Limb (tissue), 2 donors: ENCODE results near the gene AGPAT4.
"Not testable (repeated sequence)": the region's sequence is repeated elsewhere in the genome, so short reads cannot be mapped to it uniquely, and the experiment has no call there.

Experiments
- DNase-seq, 2 donors: peaks; one replicate each; pipeline ENCODE4 v3.0.0-alpha.2; 2016; ENCODE audit errors: extremely low spot score in 2 of 2

AGPAT4 gene

GRCh38 chr6:161228096-161228495 is 45.8 kb downstream of the AGPAT4 start:
- no peak for DNase-seq

DNA sequence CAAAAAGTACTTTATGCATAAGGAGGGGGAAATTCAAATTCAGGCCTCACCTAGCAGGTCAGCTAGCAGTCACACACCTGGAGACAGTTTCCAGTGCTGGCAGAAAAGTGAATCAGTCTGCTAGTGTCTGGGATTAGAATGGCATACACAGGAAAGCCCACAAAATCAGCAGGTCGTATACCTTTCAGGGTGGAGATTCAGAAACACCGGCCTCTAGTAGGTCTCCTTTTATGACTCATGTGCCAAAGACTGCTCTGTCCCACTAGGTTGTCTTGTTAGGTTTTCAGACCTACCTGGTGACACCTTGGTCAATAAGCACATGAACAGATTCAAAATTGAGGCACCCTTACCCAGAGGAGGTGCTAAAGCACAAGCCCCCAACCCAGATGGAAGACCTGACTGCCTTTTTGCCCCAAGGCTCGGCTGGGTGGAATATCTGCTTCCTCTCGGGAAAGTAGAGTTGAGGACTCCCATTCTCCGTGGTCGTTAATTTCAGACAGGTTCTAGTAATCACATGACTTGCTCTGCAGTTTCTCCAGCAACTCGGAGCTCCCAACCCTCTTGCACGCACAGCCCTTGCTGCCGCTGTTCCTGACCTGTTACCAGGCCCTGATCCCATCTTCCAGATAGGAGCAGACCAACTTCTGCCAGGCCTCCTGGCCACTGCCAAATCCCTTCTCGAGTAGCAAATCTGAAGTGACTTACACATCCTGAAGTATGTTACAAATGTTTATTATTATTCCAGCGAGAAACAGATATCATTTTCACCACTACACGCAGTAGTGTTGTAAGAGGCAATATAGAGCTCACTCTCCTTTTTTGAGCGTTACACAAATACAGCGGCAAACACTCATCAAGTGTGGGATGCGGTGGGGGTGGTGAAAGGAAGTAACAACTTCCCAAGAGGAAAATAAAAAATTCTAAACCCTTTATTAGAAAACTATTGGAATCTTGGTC is 46.6 kb downstream of the AGPAT4 start:
- DNase-seq = no peak

DNA sequence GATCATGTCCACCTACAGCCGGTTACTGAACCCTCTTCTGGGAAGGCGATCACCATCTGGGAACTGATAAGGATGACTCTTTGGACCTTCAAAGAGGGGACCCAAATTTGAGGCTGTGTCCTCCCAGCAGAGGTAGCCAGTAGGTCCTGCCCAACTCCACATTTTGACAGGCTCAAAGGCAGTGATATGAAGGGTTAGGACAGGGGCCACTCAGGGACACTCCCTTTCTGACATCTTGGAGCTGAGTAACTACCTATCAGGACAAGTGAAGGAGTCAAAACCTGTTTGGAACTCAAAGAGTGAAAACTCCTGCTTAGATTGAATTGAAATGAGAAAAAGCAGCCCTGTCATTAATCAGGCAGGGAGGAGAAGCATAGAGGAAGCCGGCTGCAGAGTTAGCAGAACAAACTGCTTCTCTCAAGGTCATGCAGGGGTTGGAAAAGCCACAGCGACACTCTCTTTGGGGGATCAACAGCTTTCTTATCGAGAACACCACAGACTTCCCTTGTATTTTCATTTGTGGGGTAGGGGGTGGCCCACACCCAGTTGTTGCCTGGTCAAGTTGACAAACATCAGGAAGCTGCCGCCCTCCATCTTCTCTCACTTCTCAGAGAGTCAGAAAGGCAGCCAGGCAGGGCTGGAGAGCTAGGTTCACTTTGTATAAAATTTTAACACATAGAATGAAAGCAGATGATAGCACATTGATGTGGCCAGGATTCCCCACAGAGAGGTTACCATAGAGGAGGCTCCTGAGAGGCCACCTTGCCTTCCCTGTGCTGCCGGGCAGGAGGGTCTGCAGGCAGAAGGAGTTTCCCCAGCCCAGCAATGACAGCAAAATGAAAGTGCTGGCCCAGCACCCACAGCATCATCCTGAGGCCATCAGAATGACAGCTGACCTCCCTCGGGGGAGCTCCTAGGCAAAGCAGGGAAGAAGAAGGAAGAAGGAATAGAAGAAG is 47.6 kb downstream of the AGPAT4 start:
- DNase-seq = no peak

DNA sequence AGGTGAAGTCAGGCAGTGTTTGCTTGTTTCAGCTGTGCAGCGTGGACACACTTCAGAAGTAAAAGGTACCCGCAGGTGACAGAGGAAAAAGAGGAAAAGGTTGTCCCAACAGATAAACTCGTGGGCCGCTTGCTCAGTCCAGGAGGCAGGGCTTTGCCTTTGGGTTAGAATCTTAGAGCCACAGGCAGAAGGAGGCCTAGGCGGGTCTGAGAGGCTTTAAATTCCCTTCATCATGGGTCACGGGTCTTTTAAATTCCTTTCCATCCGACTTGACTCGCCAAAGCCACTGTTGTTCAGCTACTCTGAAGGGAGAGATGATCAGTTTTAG is 48.2 kb downstream of the AGPAT4 start:
- no peak for DNase-seq

DNA sequence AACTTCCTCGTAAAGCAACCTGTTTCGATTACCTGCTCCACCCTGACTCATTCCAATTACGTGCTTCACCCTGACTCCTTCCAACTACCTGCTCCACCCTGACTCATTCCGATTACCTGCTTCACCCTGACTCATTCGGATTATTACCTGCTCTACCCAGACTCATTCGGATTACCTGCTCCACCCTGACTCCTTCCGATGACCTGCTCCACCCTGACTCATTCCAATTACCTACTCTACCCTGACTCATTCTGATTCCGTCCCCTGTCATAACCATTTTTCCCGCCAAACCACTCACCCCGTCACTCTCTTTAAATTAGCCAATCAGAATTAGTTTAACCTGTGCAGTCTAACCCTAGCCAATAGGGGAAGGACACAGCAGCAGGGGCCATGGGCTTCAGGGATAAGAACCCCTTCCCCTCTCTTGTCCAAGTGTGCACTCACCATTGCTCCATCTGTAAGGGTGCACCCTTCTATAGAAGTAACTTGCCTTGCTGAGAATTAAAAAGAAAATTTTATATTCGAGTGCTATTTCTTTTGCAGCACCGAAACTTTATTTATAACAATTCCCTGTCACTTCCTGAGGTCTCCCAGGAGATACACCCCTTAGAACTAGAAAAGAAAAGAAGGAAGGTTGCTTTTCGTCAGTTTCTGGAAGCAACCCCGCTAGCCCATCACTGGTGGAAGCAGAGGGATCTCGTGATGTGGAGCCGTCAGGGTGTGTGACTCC is 48.7 kb downstream of the AGPAT4 start:
- DNase-seq = not testable (repeated sequence)

DNA sequence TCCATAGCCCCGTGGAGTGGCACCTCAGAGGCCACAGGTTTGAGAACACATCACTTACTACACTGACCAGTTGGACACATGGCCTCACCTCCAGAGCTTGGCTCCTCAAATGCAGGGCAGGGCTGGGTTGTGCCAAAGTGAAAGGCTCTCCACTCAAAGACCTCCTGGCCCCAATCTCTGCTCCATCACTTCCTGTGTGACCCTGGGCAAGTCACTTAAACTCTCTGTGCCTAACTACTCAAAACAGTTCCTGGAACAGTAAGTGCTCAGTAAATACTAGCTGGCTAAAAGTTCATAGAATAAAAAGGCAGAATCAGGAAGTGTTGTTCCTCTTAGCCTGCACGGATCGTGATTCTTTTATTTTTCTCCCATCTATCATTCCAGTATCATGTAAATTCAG is 50.2 kb downstream of the AGPAT4 start:
- no peak for DNase-seq

GRCh38 chr6:161222706-161223234 is 51.1 kb downstream of the AGPAT4 start:
- no peak for DNase-seq

DNA sequence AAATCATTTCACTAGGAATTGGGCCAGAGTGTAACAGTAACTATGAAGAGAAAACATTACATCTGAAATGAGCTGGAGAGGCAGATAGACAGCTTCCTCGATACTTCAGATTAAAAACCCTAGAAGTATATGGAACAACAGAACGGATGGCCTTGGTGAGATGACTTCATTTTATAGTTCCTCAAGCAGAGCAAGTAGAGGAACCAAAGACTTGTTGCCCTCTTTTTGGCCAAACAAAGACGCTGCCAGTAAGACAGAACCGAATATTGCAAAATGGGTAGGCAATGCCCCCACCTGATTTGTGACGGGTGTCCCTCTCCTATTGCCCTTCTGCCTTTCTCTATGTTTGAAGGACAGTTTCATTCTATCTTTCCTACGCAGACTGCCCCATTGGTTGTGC is 53.5 kb downstream of the AGPAT4 start:
- DNase-seq = no peak

GRCh38 chr6:161219680-161220079 is 54.2 kb downstream of the AGPAT4 start:
- no peak for DNase-seq

DNA sequence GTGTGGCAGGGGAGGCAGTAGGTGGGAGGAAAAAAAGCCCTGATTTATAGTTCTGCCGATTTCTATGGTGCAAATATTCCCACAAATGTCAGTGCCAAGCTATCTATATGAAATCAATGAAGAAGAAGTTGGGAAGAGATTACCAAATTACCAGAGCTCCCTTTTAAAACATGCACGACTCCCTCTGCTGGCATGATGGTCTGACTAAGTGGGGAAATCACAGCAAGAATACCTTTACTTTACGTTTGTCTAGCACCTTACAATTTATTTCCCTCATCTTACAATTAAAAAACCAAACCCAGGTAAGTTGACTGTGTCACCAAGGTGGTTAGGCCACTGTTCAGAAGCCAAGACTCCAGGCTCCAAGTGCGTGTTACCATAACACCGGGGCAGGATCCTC is 55.6 kb downstream of the AGPAT4 start:
- no peak for DNase-seq

DNA sequence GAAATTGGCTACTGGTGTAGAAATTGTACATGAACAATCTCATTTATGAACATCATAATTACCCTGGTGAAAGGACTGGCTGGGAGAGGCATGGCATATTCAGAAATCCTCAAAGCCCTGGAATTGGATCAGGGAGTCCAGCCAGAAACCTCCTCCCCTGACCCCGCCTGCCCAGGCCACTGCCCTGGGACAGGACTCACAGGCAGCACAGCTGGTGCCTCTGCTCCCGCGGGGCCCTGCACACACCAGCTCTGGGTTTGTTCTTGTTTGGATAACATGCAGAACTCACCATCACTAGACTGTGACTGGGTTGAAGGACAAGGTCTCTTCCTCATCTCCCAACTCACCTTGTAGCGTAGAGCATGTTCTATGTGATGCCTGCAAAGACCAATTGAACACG is 56.2 kb downstream of the AGPAT4 start:
- DNase-seq = no peak

- no peak for DNase-seq
These were observed 57.1 kb downstream of the AGPAT4 start for GRCh38 chr6:161216616-161217205.

GRCh38 chr6:161215876-161216615 is 57.8 kb downstream of the AGPAT4 start:
- DNase-seq = no peak

- DNase-seq = no peak
These were observed 58.7 kb downstream of the AGPAT4 start for GRCh38 chr6:161215193-161215592.

DNA sequence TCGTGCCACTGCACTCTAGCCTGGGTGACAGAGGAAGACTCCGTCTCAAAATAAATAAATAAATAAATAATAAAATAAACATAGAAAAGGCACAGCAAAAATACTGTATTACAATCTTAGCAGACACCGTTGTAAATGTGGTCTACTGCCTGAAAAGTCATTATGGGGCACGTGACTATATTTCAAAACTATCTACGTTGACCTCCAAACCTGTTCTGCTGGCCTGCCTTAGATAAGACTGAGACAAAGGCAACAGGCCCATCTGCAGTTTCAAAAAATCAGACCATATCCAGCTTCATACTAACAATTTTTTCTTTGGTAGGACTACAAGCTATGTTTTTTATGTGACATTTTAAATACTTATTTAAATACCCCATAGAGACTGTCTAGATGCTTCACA is 59.1 kb downstream of the AGPAT4 start:
- DNase-seq = no peak

DNA sequence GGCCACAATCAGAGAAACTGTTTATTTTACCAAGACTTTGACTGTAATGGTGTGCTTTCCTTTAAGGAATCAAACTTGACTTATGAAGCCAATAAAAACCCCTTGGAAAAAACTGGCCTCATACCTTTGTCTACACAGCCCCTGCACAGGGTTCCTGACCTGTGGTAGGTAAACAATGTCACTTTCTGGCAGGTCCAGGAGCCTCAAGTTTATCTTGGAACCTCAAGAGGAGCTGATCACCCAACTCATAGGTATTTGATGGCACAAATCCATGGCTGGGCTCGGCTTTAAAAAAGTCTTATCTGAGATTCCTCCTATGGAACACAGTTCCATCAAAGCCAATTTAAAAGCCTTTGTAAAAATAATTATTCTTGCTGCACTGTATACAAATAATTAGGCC is 61.0 kb downstream of the AGPAT4 start:
- no peak for DNase-seq

DNA sequence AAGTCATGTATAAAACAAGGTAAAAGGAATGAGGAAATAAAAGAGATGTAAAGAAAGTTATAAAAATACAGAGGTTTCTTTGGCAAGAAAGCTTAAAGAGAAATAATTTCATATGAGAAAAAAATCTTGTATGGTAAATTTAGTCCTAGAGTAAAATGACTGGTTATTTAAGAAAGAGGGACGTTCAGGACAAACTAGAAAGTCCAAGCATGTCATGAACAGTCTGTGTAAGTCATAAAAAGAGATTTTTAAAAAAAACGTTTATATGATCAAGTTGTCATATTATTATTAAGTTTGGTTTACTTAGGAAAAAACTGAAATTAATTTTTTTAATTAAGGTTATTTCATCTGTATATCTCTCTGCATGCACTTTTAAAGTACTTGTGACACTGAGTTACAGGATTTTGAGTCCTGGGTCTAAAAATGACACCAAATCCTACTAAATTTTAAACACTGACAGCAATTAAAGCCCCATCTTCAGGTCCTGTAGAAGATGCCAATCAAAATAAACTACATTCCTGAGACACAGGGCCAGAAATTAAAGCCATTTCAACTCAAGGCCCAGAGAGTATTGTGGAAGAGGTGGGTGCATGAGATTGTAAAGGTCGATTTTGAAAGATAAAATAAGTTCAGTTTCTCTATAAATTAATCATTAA is 62.4 kb downstream of the AGPAT4 start:
- no peak for DNase-seq

- no peak for DNase-seq
These were observed 63.0 kb downstream of the AGPAT4 start for GRCh38 chr6:161210857-161211256.

- no peak for DNase-seq
These were observed 66.7 kb downstream of the AGPAT4 start for GRCh38 chr6:161207200-161207599.
